GM23338 (cell line): ENCODE measurements around the gene DLG4. TPM values are rescaled to one million over a fixed set of nuclear protein-coding genes. Genes with fewer than 3 reads are reported as not detected.
A peak's percentile ranks its signal among the peaks of the same experiment; 100 is the strongest.

Experiments
- ATAC-seq: fragments of 200-7000 bp; cut with Tn5 transposase; 3 replicates; pipeline ENCODE4 v1.9.1; 2020
- DNase-seq: peaks from one replicate; pipeline ENCODE4 v3.0.0-alpha.2; 2015; ENCODE audit warnings: low spot score
- H2AFZ ChIP-seq: fragments of 200-600 bp; sonication (generic); 2 replicates; pipeline ENCODE4 v1.8.0; 2016; ENCODE audit warnings: antibody characterized with exemption, mild to moderate bottlenecking, moderate library complexity
- H3F3A ChIP-seq: fragments of 200-600 bp; sonication (generic); replicated peaks from 2 replicates; pipeline ENCODE4 v1.8.0; 2017; ENCODE audit warnings: antibody characterized with exemption, mixed run types, low read depth
- H3K27ac ChIP-seq: fragments of 200-600 bp; sonication (generic); 2 replicates; pipeline ENCODE4 v1.6.1; 2016; ENCODE audit warnings: low read depth
- H3K27me3 ChIP-seq: fragments of 200-600 bp; sonication (generic); 2 replicates; pipeline ENCODE4 v1.8.0; 2016; ENCODE audit warnings: mild to moderate bottlenecking, mixed run types, moderate library complexity; ENCODE audit not compliant: insufficient read depth
- H3K36me3 ChIP-seq: fragments of 200-600 bp; sonication (generic); 2 replicates; pipeline ENCODE4 v1.8.0; 2016; ENCODE audit warnings: mild to moderate bottlenecking; ENCODE audit not compliant: insufficient read depth
- H3K4me1 ChIP-seq: fragments of 200-600 bp; sonication (generic); 2 replicates; pipeline ENCODE4 v1.8.0; 2016; ENCODE audit warnings: mild to moderate bottlenecking, moderate library complexity; ENCODE audit not compliant: insufficient read depth
- H3K4me2 ChIP-seq: fragments of 200-600 bp; sonication (generic); 2 replicates; pipeline ENCODE4 v1.7.1; 2017; ENCODE audit warnings: mixed run types
- H3K4me3 ChIP-seq: fragments of 200-600 bp; sonication (generic); 2 replicates; pipeline ENCODE4 v1.6.1; 2016; ENCODE audit warnings: mixed run types
- H3K79me2 ChIP-seq: fragments of 200-600 bp; sonication (generic); replicated peaks from 2 replicates; pipeline ENCODE4 v1.8.0; 2017; ENCODE audit warnings: mild to moderate bottlenecking; ENCODE audit not compliant: insufficient read depth
- H3K9me2 ChIP-seq: fragments of 200-600 bp; sonication (generic); 2 replicates; pipeline ENCODE4 v1.8.0; 2017; ENCODE audit not compliant: insufficient read depth
- H4K20me1 ChIP-seq: fragments of 200-600 bp; sonication (generic); replicated peaks from 2 replicates; pipeline ENCODE4 v1.8.0; 2017; ENCODE audit warnings: mild to moderate bottlenecking; ENCODE audit not compliant: insufficient read depth
- H3K27ac Mint-ChIP-seq: 2 replicates; pipeline ENCODE4 v1.8.0; 2020; ENCODE audit warnings: inconsistent platforms, mild to moderate bottlenecking, moderate library complexity, mixed read lengths
- H3K27me3 Mint-ChIP-seq: 3 replicates; pipeline ENCODE4 v1.8.0; 2022; ENCODE audit warnings: low read depth, mild to moderate bottlenecking, moderate library complexity, mixed read lengths, inconsistent platforms; ENCODE audit not compliant: insufficient read depth, poor library complexity
- H3K36me3 Mint-ChIP-seq: 3 replicates; pipeline ENCODE4 v1.8.0; 2021; ENCODE audit warnings: low read depth, mild to moderate bottlenecking, inconsistent platforms, moderate library complexity, mixed read lengths
- H3K4me1 Mint-ChIP-seq: 3 replicates; pipeline ENCODE4 v1.8.0; 2020; ENCODE audit warnings: mild to moderate bottlenecking, inconsistent platforms, mixed read lengths
- H3K4me3 Mint-ChIP-seq: 3 replicates; pipeline ENCODE4 v1.8.0; 2021; ENCODE audit warnings: moderate library complexity, mild to moderate bottlenecking, inconsistent platforms, mixed read lengths
- H3K9me3 Mint-ChIP-seq: 3 replicates; pipeline ENCODE4 v1.8.0; 2020; ENCODE audit warnings: moderate library complexity, mild to moderate bottlenecking, inconsistent platforms, mixed read lengths
- CTCF ChIP-seq, 2 experiments: fragments of 200-600 bp in 1 of 2; sonication (generic) in 1 of 2; conservative IDR thresholded peaks; 2 replicates each; pipeline versions ENCODE4 v1.5.1 to v1.6.1; 2016 to 2017; ENCODE audit warnings: antibody characterized with exemption in 2 of 2, low read depth in 2 of 2, mild to moderate bottlenecking in 2 of 2, moderate library complexity in 1 of 2
- ETS1 ChIP-seq: IDR thresholded peaks from 2 replicates; pipeline ENCODE4 v1.6.1; 2016; ENCODE audit warnings: antibody characterized with exemption
- NANOG ChIP-seq: IDR thresholded peaks from 2 replicates; pipeline ENCODE4 v1.6.1; 2016; ENCODE audit warnings: antibody characterized with exemption, borderline replicate concordance
- POLR2AphosphoS5 ChIP-seq: IDR thresholded peaks from 2 replicates; pipeline ENCODE4 v1.6.1; 2016; ENCODE audit warnings: antibody characterized with exemption, low read depth
- STAT1 ChIP-seq: IDR thresholded peaks from one replicate; pipeline ENCODE4 v1.6.1; 2016; ENCODE audit warnings: antibody characterized with exemption; ENCODE audit not compliant: unreplicated experiment
- ZNF331 ChIP-seq: fragments of 250-450 bp; sonication (Bioruptor Pico); IDR thresholded peaks from 2 replicates; pipeline ENCODE4 v1.5.0; 2020; ENCODE audit warnings: low read depth, mild to moderate bottlenecking, moderate library complexity
- ZNF462 ChIP-seq: fragments of 250-450 bp; sonication (Bioruptor Pico); IDR thresholded peaks from 2 replicates; pipeline ENCODE4 v1.5.0; 2020; ENCODE audit warnings: mild to moderate bottlenecking, moderate library complexity
- polyA plus RNA-seq: library from polyadenylated mRNA; unstranded; fragments of >200 nt; fragmentation: Nextera tagmentation; extraction: Ambion mirVana; gene quantifications from 2 replicates; pipeline ENCODE4 v1.2.1, GENCODE V29; 2016
- total RNA-seq: library from RNA; depleted of rRNA; stranded (reverse); fragments of >200 nt; shearing (Covaris generic); gene quantifications from 2 replicates; pipeline ENCODE4 v1.2.3, GENCODE V29; 2014

DLG4 gene
- total and polyA plus RNA-seq, 2 experiments from 2014 or later: 11.1 to 31.0 TPM

- Histone ChIP-seq H3K4me1 (peaks cover 13% of the 10 kb centered on the region), H3K9me2 (no peaks in the 10 kb centered on the region), H3K79me2 (peaks cover 24% of the 10 kb centered on the region), H3K4me3 (peak overlapping the region; percentile 99), H3K4me2 (peak overlapping the region; percentile 100), H3K27ac (peak overlapping the region; percentile 99), H2AFZ (peak overlapping the region; percentile 100), H3K36me3 (peaks cover 9% of the 10 kb centered on the region), H3F3A (peaks cover 22% of the 10 kb centered on the region), H3K27me3 (no peaks in the 10 kb centered on the region), H4K20me1 (peaks cover 15% of the 10 kb centered on the region; the same call in 1 of the 2 replicates)
- Mint-ChIP-seq H3K4me3 (peak overlapping the region; percentile 91), H3K36me3 (peaks cover 19% of the 10 kb centered on the region), H3K9me3 (no peaks in the 10 kb centered on the region; the same call in 2 of the 3 replicates), H3K27me3 (peaks cover 27% of the 10 kb centered on the region), H3K4me1 (peaks cover 35% of the 10 kb centered on the region), H3K27ac (peak overlapping the region; percentile 97)
- ATAC-seq (no peak), DNase-seq (peak; percentile 33)
- no peak for TF ChIP-seq CTCF (conservative IDR thresholded peaks at IDR 0.05; ENCODE audit: low read depth in 2 of 2)
- TF ChIP-seq ZNF331 (CRISPR knock-in tag): no peak
Observed at GRCh38 chr17:7263801-7264078, 44.1 kb upstream of the DLG4 start.

GRCh38 chr17:7262935-7263800, 43.5 kb upstream of the DLG4 start:
- Histone ChIP-seq H3K4me2 (peak overlapping the region; percentile 100), H3K4me3 (peak overlapping the region; percentile 99), H3K36me3 (peaks cover 9% of the 10 kb centered on the region), H3K9me2 (no peaks in the 10 kb centered on the region), H3K79me2 (peaks cover 27% of the 10 kb centered on the region), H3F3A (peaks cover 22% of the 10 kb centered on the region), H4K20me1 (peaks cover 15% of the 10 kb centered on the region; the same call in 1 of the 2 replicates), H3K27me3 (no peaks in the 10 kb centered on the region), H2AFZ (peak overlapping the region; percentile 100), H3K4me1 (peaks cover 13% of the 10 kb centered on the region), H3K27ac (peak overlapping the region; percentile 99)
- Mint-ChIP-seq H3K4me1 (peaks cover 35% of the 10 kb centered on the region), H3K4me3 (peak overlapping the region; percentile 91), H3K9me3 (no peaks in the 10 kb centered on the region; the same call in 2 of the 3 replicates), H3K27me3 (peaks cover 27% of the 10 kb centered on the region), H3K27ac (peak overlapping the region; percentile 97), H3K36me3 (peaks cover 25% of the 10 kb centered on the region)
- DNase-seq (peak; percentile 97), ATAC-seq (peak; percentile 56)
- TF ChIP-seq ZNF462 (no peak), ETS1 (no peak), STAT1 (no peak), POLR2AphosphoS5 (peak; percentile 67), NANOG (no peak)
